HG02885 (cell line): ENCODE results near the gene R3HDM4.
A peak's percentile ranks its signal among the peaks of the same experiment; 100 is the strongest.

ENCODE experiments used
- ATAC-seq: cut with Tn5 transposase; IDR thresholded peaks from one replicate; pipeline ENCODE4 v1.9.1; 2021; ENCODE audit warnings: mild to moderate bottlenecking; ENCODE audit not compliant: unreplicated experiment, poor library complexity

Gene R3HDM4

DNA sequence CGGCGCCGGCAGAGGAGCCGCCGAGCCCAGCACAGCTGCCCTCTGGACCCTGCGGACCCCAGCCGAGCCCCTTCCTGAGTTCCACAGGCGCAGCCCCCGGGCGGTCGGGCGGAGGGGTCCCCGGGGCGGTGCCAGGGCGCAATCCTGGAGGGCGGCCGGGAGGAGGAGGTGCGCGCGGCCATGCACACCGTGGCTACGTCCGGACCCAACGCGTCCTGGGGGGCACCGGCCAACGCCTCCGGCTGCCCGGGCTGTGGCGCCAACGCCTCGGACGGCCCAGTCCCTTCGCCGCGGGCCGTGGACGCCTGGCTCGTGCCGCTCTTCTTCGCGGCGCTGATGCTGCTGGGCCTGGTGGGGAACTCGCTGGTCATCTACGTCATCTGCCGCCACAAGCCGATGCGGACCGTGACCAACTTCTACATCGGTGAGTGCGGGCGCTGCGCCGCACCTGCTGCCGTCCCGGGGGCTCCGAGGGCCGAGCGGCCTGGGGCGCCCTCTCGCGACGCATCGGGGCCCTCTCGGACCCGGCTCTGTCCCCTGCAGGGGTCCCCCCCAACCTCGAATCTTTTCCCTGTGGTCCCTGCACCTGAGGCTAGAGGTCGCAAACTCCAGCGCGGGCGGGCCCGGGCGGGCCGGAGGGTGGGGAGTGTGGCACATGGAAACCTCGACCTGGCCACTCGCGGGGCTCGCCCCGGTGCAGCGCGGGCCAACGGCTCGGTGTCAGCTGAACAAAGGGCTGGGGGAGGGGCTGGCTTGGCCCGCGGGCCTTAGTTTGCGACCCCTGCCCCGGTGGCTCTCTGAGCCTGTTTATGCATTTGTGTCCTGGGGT, 4.5 kb upstream of the R3HDM4 start, which contains the start of gene KISS1R:
KISS1R (plus strand) TSS at position 11 of the 829 bp plus-strand sequence; CDS start at position 181, 170 bp downstream.
- ATAC-seq, result no peak

DNA sequence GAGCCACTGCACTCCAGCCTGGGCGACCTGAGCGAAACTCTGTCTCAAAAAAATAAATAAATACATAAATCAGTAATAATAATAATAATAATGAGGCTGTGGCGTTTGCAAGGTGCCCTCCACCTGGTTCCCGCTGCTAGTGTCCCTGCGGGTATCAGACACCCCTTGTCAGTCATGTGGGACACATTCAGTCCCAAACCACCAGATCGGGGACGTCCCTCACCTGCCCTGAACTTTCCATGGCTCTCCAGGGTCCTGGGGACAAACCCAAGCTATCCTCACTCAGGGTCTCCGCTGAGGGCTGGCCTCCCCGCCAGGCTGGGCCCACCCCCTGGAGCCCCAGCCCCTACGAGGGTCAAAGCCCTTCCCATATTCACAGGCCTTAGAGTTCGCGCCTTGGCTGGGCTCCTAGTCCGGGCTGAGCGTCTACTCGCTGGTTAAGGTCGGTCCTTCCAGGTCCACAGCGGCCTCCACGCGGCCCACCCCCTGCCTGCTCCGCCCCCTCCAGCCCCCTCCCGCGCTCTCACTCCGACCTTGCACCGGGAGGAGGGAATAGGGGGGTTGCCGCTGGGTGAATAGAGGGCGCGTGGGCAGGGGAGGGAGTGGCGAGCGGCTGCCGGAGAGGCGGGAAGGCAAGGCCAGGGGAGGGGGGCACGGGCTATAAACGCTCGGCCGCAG, 3.8 kb upstream of the R3HDM4 start:
- no peak for ATAC-seq

DNA sequence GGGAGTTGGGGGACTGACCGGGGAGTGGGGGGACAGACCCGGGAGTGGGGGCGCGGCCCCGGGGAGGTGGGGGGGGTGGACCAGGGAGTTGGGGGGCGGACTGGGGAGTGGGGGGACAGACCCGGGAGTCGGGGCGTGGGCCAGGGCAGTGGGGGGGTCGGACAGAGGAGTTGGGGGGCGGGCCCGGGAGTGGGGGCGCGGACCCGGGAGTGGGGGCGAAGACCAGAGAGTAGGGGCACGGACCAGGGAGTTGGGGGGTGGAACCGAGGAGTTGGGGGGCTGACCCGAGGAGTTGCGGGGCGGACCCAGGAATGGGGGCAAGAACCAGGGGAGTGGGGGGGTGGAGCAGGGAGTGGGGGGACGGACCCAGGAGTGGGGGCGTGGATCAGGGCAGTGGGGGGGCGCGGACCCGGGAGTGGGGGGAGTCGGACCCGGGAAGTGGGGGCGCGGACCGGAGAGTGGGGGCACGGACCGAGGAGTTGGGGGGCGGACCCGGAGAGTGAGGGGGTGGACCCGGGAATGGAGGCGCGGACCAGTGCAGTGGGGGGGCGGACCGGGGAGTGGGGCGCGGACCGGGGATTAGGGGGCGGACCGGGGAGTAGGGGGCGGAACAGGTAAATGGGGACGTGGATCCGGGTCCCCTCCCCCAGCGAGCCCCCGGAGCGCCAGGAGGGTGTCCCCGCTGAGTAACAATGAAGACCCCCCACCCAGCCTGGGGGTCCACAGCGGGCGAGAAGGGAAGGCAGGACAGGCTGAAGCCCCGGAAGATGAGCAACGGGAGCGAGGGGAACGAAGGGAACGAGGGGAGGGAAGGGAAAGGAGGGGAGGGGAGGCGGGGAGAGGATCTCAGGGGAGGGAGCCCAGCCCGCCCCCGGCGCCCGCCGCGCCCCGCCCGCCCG, 589 bp downstream of the R3HDM4 start:
- peak; percentile 24 for ATAC-seq

- no peak for ATAC-seq
Measured at GRCh38 chr19:911197-912033, 1.6 kb downstream of the R3HDM4 start.

- no peak for ATAC-seq
Measured at GRCh38 chr19:907183-907853, 5.7 kb downstream of the R3HDM4 start.

GRCh38 chr19:906480-906879, 6.5 kb downstream of the R3HDM4 start:
- ATAC-seq, result no peak

DNA sequence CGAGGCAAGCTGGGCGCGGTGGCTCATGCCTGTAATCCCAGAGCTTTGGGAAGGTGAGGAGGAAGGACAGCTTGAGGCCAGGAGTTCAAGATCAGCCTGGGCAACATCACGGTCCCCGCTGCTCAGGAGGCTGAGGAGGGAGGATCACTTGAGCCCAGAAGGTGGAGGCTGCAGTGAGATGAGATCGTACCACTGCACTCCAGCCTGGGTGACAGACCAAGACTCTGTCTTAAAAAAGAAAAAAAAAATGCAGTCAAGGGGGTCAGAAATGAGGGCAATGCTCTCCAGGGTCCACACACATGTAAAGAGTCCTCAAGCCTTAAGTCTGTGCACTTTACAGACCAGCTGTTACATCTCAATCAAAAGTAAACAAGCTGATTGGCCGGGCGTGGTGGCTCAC, 8.5 kb downstream of the R3HDM4 start:
- ATAC-seq, result no peak

GRCh38 chr19:903266-903797, 9.7 kb downstream of the R3HDM4 start:
- ATAC-seq, result no peak

DNA sequence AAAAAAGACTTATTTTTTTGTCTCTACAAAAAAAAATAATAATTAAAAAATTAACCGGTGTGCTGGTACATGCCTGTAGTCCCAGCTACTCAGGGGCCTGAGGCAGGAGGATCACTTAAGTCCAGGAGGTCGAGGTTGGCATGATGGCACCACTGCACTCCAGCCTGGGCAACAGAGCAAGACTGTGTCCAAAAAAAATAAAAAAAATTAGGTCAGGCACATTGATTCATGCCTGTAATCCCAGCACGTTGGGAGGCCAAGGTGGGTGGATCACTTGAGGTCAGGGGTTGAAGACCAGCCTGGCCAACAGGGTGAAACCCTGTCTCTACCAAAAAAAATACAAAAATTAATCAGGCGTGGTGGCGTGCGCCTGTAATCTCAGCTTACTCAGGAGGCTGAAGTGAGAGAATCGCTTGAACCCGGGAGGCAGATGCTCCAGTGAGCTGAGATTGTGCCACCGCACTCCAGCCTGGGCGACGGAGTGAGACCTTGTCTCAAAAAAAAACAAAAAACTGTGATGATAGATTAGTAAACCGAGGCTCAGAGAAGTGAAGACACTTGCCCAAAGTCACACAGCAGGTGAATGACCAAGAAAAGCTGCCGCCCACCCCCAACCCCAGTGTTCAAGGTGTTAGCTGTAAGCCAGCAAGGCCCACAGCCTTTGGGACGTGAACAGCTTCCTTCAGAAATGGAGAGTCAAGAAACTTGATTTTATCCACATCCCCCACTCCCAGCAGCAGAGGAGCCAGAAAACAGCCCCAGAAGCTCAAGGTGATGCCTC, 10.4 kb downstream of the R3HDM4 start:
- ATAC-seq, result no peak

GRCh38 chr19:902093-902370, 11.0 kb downstream of the R3HDM4 start:
- ATAC-seq, result no peak

DNA sequence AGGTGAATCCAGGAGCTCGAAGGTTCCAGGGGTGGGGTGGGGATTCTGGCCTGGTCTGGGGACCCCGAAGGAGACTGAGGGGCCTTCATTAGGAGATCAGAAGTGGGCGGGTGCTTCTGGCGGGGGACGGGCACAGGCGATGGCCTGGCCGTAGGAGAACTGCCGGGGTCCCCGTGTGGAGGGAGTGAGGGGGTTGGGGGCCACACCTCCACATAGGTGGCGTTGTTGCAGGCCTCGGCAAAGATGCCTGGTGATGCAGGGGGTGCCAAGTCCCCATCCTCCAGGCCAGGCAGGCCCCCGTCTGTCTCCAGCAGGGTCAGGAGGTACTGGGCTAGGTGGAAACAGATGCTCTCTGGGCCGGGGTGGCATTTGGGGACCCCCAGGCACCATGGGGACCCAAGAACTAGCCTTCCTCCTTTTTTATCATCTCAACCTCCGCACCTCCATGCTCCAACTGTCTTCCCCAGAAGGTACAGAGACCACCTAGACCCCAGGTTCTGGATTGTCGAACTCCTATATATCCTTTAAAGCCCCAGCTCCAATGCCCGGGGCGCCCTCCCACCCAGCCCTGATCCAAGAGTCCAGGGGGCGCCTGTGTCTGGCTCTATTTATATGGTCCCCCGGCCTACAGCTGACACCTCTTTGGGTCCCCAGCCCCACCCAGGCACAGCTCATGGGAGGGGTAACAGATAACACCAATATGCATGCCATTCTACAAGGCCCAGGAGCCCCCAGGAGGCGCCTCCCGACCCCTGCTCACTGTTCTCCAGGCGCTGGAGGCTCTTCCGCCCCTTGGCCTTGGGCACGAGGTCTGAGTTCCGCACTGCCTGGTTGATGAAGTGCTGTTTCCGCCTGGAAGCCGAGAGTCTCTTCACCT, 11.6 kb downstream of the R3HDM4 start:
- ATAC-seq, result no peak

DNA sequence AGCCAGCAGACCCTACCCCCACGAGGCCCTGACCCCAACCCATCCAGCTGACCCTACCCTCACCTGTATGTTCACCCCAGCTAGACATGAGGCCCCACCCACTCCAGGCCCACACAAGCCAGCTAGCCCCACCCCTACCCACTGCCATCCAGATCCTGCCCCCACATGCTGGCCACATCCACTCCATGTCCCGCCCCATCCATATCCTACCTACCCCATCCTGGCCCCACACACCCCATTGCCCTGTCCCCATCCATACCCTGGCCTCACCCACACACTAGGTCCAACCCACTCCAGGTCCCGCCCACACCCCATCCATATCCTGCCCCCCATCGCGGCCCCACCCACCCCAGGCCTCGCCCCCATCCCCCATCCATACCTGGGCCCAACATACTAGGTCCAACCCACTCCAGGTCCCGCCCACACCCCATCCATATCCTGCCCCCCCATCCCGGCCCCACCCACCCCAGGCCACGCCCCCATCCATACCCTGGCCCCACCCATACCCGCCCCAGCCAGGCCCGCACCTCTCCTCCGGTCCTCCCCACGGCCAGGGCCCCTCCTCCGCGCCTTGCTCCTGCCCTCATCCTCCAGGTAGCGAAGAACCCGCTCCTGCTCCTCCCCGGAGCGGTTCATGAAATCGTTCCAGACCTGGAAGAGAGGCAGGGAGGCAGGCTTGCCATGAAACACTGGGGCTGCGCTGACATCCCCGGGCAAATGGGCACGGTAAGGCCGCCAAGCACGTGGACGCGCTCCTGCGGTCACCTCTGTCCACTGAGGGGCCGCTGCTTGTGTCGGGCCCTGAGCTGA, 12.5 kb downstream of the R3HDM4 start:
- ATAC-seq, result no peak

DNA sequence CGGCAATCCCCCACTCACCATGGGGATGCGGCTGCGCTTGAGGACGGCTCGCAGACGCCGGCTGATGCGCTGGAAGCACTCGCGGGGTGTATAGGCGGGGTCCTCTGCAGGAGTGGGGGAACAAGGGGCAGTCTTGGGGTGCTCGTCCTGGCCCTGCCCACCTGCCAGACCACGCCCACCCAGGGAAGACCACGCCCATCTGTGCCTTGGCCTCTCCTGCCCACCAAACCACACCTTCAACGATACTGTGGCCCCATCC, 13.0 kb downstream of the R3HDM4 start:
- ATAC-seq, result no peak

- no peak for ATAC-seq
Measured at GRCh38 chr19:899336-900042, 13.5 kb downstream of the R3HDM4 start.

DNA sequence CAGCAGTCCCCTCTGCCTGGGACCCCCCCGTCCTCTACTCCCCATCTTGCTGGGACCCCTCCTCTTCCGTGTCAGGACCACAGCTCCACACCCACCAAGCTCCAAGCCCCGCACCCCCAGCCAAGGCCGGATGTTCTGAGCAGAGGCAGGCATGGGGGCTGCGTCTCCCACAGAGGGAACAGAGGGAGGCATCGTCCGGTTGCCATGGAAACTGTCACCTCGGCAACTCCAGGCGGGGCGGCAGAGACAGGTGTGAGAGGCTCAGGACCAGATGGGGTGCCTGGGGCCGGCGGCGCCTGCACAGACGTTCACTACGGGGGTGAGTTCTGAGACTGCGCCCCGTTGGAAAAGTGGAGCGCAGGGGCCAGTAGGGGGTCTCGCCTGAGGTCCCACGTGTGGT, 14.4 kb downstream of the R3HDM4 start:
- no peak for ATAC-seq

DNA sequence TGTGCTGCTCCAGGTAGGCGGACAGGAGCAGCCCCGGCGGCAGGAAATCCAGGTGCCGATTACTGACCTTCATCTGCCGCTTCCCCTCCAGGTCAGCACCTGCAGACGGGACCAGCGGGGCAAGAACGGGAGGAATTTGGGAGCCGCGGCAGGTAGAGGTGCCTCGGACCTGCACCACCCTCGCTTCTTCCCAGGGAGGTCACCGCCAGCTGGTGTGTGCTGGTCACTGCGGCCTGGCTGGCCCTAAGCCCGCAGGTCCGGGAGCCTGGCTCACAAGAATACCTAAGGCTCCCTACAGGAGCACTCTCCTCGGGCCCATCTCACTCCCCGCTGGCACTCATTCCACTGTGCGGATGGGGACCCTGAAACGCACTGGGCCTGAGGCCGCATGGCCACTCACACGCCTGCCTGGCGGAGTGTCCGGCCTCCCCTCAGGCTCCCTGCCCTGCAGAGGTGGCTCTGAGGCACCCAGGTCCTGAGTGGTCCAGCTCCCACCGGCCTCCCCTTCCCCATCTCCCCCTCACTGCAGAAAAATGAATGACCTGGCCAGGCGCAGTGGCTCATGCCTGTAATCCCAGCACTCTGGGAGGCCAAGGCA, 15.5 kb downstream of the R3HDM4 start:
- ATAC-seq, result no peak
